Upper lobe of right lung (tissue), 1 donor: ENCODE results near the gene ADGRG1. TPM values are rescaled to one million over a fixed set of nuclear protein-coding genes. Genes with fewer than 3 reads are reported as not detected.

ENCODE experiments used
- ATAC-seq: fragments of 200-7000 bp; cut with Tn5 transposase; one replicate; pipeline ENCODE4 v1.9.1; 2020; ENCODE audit warnings: mild to moderate bottlenecking, moderate library complexity
- DNase-seq: peaks from one replicate; pipeline ENCODE4 v3.0.0-alpha.2; 2020
- H3K27ac ChIP-seq: fragments of 200-600 bp; one replicate; pipeline ENCODE4 v1.8.0; 2022
- H3K27me3 ChIP-seq: fragments of 200-600 bp; one replicate; pipeline ENCODE4 v1.8.0; 2022; ENCODE audit warnings: mild to moderate bottlenecking
- H3K36me3 ChIP-seq: fragments of 200-600 bp; one replicate; pipeline ENCODE4 v1.8.0; 2022
- H3K4me1 ChIP-seq: fragments of 200-600 bp; one replicate; pipeline ENCODE4 v1.8.0; 2022
- H3K4me3 ChIP-seq: fragments of 200-600 bp; one replicate; pipeline ENCODE4 v1.8.0; 2022; ENCODE audit warnings: mild to moderate bottlenecking
- H3K9me3 ChIP-seq: fragments of 200-600 bp; one replicate; pipeline ENCODE4 v1.8.0; 2022
- intact Hi-C: fragments of 100-400 bp; cut with DNase I; formaldehyde crosslinking; loops from one replicate; pipeline ENCODE4 v1.11.0; 2022
- total RNA-seq: library from RNA; stranded (reverse); fragmentation: NEBNext Ultra II Directional; extraction: Animal tissue kit (Norgen Biotek cat#: 25700); gene quantifications from one replicate; pipeline ENCODE4 v1.2.1, GENCODE V29; 2021
- TF ChIP-seq, protein P1 (sequence below): fragments of 200-600 bp; IDR thresholded peaks from one replicate; pipeline ENCODE4 v1.8.0; 2022; ENCODE audit warnings: antibody characterized with exemption
- donor health status: DM: no; HTN: yes; CAD: no; lungs with severe emphysema.

Gene ADGRG1
- total RNA-seq, 1 donor from 2014 or later, result 66.9 TPM

DNA sequence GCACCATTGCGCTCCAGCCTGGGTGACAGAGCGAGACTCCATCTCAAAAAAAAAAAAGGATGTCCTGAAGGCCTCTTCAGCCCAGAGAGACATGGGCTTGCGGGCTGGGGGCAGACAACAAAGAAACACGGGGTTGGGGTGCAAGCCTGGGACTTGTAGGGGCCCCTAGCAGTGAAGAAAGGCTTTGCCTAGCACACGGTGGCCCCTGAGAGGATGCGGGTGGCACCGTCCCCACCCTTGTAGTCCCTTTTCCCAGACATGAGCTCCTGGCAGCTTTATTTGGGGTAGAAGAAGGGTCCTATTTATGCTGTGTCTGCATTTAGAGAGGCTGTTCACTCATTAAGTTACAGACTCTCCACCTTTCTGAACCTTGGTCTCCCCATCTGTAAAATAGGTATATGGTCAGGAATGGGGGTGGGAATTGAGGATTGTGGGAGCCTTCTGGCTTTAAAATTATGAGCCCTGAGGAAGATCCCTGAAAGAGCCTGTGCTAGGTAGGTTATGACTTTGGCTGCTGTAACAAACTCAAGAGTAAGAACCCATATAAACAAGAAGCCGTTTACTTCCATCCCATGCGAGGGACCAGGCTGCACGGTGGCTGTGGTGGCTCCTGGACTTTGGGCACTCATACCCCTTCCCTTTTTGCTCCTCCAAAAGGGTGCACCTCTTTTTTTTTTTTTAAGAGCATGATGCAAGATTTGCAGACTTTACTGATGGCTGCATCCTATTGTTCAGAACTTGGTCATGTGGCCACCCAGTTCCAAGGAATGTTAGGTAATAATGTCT lies 20.6 kb upstream of the ADGRG1 start:
- no peak overlapping the region for H3K27ac ChIP-seq
- intact Hi-C loops, result no loop called here
- H3K4me1 ChIP-seq, result peaks cover 8% of the 10 kb centered on the region
- ATAC-seq (no peak), DNase-seq (no peak)
- no peaks in the 10 kb centered on the region for H3K27me3 ChIP-seq
- TF ChIP-seq, protein P1, sequence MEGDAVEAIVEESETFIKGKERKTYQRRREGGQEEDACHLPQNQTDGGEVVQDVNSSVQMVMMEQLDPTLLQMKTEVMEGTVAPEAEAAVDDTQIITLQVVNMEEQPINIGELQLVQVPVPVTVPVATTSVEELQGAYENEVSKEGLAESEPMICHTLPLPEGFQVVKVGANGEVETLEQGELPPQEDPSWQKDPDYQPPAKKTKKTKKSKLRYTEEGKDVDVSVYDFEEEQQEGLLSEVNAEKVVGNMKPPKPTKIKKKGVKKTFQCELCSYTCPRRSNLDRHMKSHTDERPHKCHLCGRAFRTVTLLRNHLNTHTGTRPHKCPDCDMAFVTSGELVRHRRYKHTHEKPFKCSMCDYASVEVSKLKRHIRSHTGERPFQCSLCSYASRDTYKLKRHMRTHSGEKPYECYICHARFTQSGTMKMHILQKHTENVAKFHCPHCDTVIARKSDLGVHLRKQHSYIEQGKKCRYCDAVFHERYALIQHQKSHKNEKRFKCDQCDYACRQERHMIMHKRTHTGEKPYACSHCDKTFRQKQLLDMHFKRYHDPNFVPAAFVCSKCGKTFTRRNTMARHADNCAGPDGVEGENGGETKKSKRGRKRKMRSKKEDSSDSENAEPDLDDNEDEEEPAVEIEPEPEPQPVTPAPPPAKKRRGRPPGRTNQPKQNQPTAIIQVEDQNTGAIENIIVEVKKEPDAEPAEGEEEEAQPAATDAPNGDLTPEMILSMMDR, result no peak
- no peaks in the 10 kb centered on the region for H3K36me3 ChIP-seq
- no peak overlapping the region for H3K4me3 ChIP-seq
- no peaks in the 10 kb centered on the region for H3K9me3 ChIP-seq

DNA sequence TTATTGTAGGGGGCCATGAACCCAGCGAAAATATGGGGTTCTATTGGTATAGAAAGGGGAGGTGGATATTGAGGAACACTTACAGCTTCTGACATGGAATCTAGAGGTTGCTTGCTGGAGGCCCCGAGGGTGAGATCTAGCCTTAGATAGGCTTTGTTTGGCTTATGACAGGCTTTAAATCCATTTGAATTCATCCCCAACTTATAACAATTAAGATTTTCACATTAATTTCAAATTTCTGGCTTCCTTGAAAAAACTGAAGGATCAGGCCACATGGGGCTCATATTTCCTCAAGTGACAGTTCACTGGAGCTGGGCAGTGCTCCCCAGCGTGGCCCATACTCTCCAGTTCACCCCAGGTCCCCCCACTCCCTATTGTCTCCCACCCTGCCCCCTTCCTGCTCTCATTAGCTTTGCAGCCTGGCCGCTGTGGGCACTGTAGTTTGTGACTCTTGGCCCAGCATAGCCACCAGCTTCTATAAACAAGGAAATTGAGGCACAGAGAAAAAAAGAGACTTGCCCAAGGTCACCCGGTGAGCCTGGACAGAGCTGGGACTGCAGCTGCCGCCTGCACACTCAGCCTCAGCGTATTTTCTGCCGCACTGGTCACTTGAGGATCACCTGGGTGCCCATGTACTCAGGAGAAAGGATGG lies 19.8 kb upstream of the ADGRG1 start:
- Histone ChIP-seq H3K27ac (no peak overlapping the region), H3K4me1 (peaks cover 8% of the 10 kb centered on the region), H3K36me3 (no peaks in the 10 kb centered on the region), H3K9me3 (no peaks in the 10 kb centered on the region), H3K4me3 (no peak overlapping the region), H3K27me3 (no peaks in the 10 kb centered on the region)
- TF ChIP-seq, protein P1, result no peak
- intact Hi-C loops, result no loop called here
- no peak for ATAC-seq
- no peak for DNase-seq

DNA sequence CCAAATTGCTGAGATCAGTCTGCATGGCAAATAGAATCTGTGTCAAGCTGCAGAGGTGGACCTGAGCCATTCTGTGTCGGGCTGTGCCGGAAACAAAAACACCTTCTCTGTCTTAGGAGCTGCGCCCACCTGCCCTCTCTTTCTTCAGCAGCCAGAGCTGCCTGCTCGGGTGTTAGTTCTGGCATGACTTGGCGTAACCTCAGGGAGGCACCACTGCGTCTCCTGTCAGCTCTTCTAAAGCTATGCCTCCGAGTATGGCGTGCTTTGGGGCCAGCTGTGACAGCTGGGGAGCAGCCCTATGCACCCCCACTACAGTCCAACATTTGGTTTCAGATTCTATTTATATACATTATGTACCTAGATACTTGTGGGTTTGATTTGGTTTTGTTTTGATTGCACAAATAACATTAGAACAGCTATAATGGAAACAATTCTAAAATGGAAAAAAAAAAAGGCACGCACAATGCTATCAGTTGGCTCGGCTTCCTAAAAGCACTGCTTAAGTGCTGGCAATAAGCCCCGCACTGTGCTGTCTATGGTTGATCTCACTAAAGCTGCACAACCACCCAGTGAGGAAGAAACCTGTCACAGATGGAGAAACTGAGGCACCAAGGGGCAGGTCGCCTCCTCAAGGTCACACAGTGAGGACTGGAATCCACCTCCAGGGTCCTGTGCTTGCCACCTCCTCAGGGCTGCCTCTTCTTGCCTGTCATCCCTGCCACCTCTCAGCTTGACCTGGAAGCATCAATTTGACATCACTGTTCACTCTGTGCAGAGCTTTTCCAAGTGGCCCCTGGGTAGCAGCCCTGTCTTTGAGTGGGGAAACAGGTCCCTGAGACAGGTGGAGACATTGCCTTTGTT lies 18.7 kb upstream of the ADGRG1 start:
- Histone ChIP-seq H3K36me3 (no peaks in the 10 kb centered on the region), H3K27me3 (no peaks in the 10 kb centered on the region), H3K4me1 (peaks cover 8% of the 10 kb centered on the region), H3K27ac (peak overlapping the region; percentile 55), H3K4me3 (no peak overlapping the region), H3K9me3 (no peaks in the 10 kb centered on the region)
- ATAC-seq, result peak; percentile 70
- intact Hi-C loops, result no loop called here
- peak; percentile 49 for DNase-seq
- TF ChIP-seq, protein P1, result peak; percentile 16

DNA sequence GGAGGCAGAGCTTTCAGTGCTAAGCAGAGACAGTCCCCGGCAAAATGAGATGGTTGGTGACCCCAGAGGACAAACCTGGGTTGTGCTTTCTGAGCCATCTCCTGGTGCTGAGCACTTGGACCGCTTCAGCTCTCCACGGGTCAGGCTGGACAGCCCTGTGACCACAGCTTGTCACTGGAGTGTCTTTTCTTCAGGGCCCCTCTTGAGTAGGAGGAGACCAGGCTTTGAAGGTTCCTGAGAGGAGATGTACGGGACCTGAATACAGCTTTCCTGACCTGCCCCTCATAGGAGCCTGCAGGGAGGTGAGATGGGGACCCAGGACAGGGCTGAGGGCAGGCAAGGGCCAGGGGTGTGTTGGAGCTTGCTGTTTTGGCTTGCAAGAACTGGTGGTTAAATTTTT lies 17.8 kb upstream of the ADGRG1 start:
- DNase-seq (peak; percentile 40), ATAC-seq (no peak)
- intact Hi-C loops, result no loop called here
- Histone ChIP-seq H3K27me3 (no peaks in the 10 kb centered on the region), H3K4me1 (peaks cover 8% of the 10 kb centered on the region), H3K4me3 (no peak overlapping the region), H3K9me3 (no peaks in the 10 kb centered on the region), H3K36me3 (no peaks in the 10 kb centered on the region), H3K27ac (peak overlapping the region; percentile 55)
- TF ChIP-seq, protein P1, result no peak

GRCh38 chr16:57611181-57611580 lies 17.2 kb upstream of the ADGRG1 start:
- ATAC-seq (no peak), DNase-seq (no peak)
- Histone ChIP-seq H3K36me3 (no peaks in the 10 kb centered on the region), H3K4me3 (no peak overlapping the region), H3K9me3 (no peaks in the 10 kb centered on the region), H3K27me3 (no peaks in the 10 kb centered on the region), H3K27ac (no peak overlapping the region), H3K4me1 (peaks cover 8% of the 10 kb centered on the region)
- intact Hi-C loops, result no loop called here
- TF ChIP-seq, protein P1, result no peak
